Transverse colon (tissue), 4 donors: ENCODE data around the gene SIAE. TPM values are rescaled to one million over a fixed set of nuclear protein-coding genes. Genes with fewer than 3 reads are reported as not detected.

Experiments
- DNase-seq: peaks from one replicate; pipeline ENCODE4 v3.0.0-alpha.2; 2019
- H3K27ac ChIP-seq, 4 donors: fragments of 200-600 bp; sonication (generic); 2 replicates each; pipeline ENCODE4 v1.5.1; 2016 to 2018; ENCODE audit warnings: inconsistent platforms in 4 of 4
- H3K27me3 ChIP-seq: fragments of 200-600 bp; sonication (generic); 2 replicates; pipeline ENCODE4 v1.5.1; 2017; ENCODE audit warnings: inconsistent platforms
- H3K36me3 ChIP-seq, 4 donors: fragments of 200-600 bp; sonication (generic); 2 replicates each; pipeline ENCODE4 v1.5.1; 2017 to 2019; ENCODE audit warnings: inconsistent platforms in 4 of 4
- H3K4me1 ChIP-seq, 4 donors: fragments of 200-600 bp; sonication (generic); 2 replicates each; pipeline ENCODE4 v1.5.1; 2017 to 2020; ENCODE audit warnings: inconsistent platforms in 4 of 4
- H3K4me3 ChIP-seq, 4 donors: fragments of 200-600 bp; sonication (generic); 1 replicate in 1 of 4; 2 replicates in 3 of 4; pipeline versions ENCODE4 v1.5.1 to v1.6.1; 2017 to 2019; ENCODE audit warnings: inconsistent platforms in 4 of 4
- H3K9me3 ChIP-seq, 2 donors: fragments of 200-600 bp; sonication (generic); 2 replicates each; pipeline ENCODE4 v1.5.1; 2017 to 2019; ENCODE audit warnings: inconsistent platforms in 2 of 2
- CTCF ChIP-seq, 5 experiments: fragments of 200-600 bp in 3 of 5; fragments of 450-650 bp in 2 of 5; sonication (generic) in 3 of 5; IDR thresholded peaks; 1 replicate in 2 of 5; 2 replicates in 3 of 5; pipeline ENCODE4 v1.5.1; 2016 to 2017; ENCODE audit warnings: antibody characterized with exemption in 5 of 5, inconsistent platforms in 3 of 5, mild to moderate bottlenecking in 2 of 5, moderate library complexity in 1 of 5
- EP300 ChIP-seq: sonication (generic); formaldehyde crosslinking; IDR thresholded peaks from one replicate; pipeline ENCODE4 v1.6.1; 2017; ENCODE audit warnings: antibody characterized with exemption, low read depth
- POLR2A ChIP-seq: fragments of 450-650 bp; IDR thresholded peaks from one replicate; pipeline ENCODE4 v1.6.1; 2016; ENCODE audit warnings: antibody characterized with exemption, mild to moderate bottlenecking, moderate library complexity
- POLR2AphosphoS5 ChIP-seq, 3 donors: sonication (generic); formaldehyde crosslinking; IDR thresholded peaks; one replicate each; pipeline ENCODE4 v1.6.1; 2016; ENCODE audit warnings: antibody characterized with exemption in 3 of 3
- WGBS, 2 donors: methylation state at CpG; one replicate each; pipeline ENCODE4 v1.1.5; 2018; ENCODE audit warnings: low coverage in 1 of 2; 5-methylcytosine and 5-hydroxymethylcytosine counted together
- in situ Hi-C, 4 donors: fragments of 200-750 bp; cut with MboI; loops; one replicate each; pipeline versions ENCODE4 v1.15.0 to v1.15.1; 2017; ENCODE audit warnings: low sequenced_read_pairs in 3 of 4, low pct_ligation_motif_present in 1 of 4, low pct_unique_long_range_greater_than_20kb in 1 of 4
- intact Hi-C: fragments of 100-400 bp; cut with DNase I; formaldehyde crosslinking; loops from one replicate; pipeline ENCODE4 v1.15.1; 2023; ENCODE audit warnings: low total_unique reads
- total RNA-seq, 4 donors: library from RNA; depleted of rRNA; stranded (reverse); fragments of >200 nt; gene quantifications; one replicate each; pipeline ENCODE4 v1.1.0, GENCODE V29; 2016

SIAE gene
- total RNA-seq, 4 donors from 2014 or later, result 38.4 to 183 (median 81.2) TPM

GRCh38 chr11:124682443-124682842 is 8.9 kb upstream of the SIAE start:
- Histone ChIP-seq H3K27me3 (no peaks in the 10 kb centered on the region), H3K4me3 (no peak overlapping the region), H3K27ac (no peak overlapping the region), H3K9me3 (peaks cover 5 to 11% of the 10 kb centered on the region in 2 donors), H3K36me3 (no peaks in the 10 kb centered on the region), H3K4me1 (no peaks in the 10 kb centered on the region)
- intact Hi-C loops, result no loop called here
- in situ Hi-C loops, result no loop called here
- no peak for DNase-seq
- WGBS, 2 donors, result 100% methylated on average over 1 of the region's 1 CpG
- TF ChIP-seq POLR2AphosphoS5 (IDR thresholded peaks at IDR 0.05) (no peak), POLR2A (no peak), EP300 (no peak), CTCF (IDR thresholded peaks at IDR 0.05) (no peak)

GRCh38 chr11:124681421-124681820 is 7.9 kb upstream of the SIAE start:
- DNase-seq, result no peak
- in situ Hi-C loops, result no loop called here
- TF ChIP-seq POLR2A (no peak), CTCF (IDR thresholded peaks at IDR 0.05) (no peak), EP300 (no peak), POLR2AphosphoS5 (IDR thresholded peaks at IDR 0.05) (no peak)
- WGBS, 2 donors, result 92 to 96% methylated on average over 2 of the region's 2 CpGs
- intact Hi-C loops, result no loop called here
- Histone ChIP-seq H3K27me3 (no peaks in the 10 kb centered on the region), H3K27ac (no peak overlapping the region), H3K4me1 (peaks cover 0 to 8% (median 0%) of the 10 kb centered on the region in 4 donors), H3K4me3 (no peak overlapping the region), H3K36me3 (no peaks in the 10 kb centered on the region), H3K9me3 (peaks cover 5 to 11% of the 10 kb centered on the region in 2 donors)

GRCh38 chr11:124678416-124678815 is 4.9 kb upstream of the SIAE start:
- WGBS, 2 donors, result 80 to 100% methylated on average over 2 to 5 of the region's 5 CpGs
- TF ChIP-seq POLR2AphosphoS5 (IDR thresholded peaks at IDR 0.05) (no peak), POLR2A (no peak), EP300 (no peak), CTCF (IDR thresholded peaks at IDR 0.05) (no peak)
- H3K4me3 ChIP-seq, result no peak overlapping the region
- peaks cover under 1 to 5% of the 10 kb centered on the region in 2 donors for H3K9me3 ChIP-seq
- intact Hi-C loops, result no loop called here
- H3K4me1 ChIP-seq, result peaks cover 6 to 31% (median 9%) of the 10 kb centered on the region in 4 donors
- in situ Hi-C loops, result no loop called here
- DNase-seq, result no peak
- no peaks in the 10 kb centered on the region for H3K36me3 ChIP-seq
- no peak overlapping the region for H3K27ac ChIP-seq
- H3K27me3 ChIP-seq, result no peaks in the 10 kb centered on the region

GRCh38 chr11:124676386-124676785 is 2.8 kb upstream of the SIAE start:
- in situ Hi-C loops (no loop called here), intact Hi-C loops (no loop called here)
- DNase-seq, result peak; percentile 52
- WGBS, 2 donors, result 11 to 38% methylated on average over 2 of the region's 2 CpGs
- Histone ChIP-seq H3K27ac (peak overlapping the region; percentile 59 to 72 (median 61)), H3K27me3 (no peaks in the 10 kb centered on the region), H3K4me3 (no peak overlapping the region), H3K36me3 (no peaks in the 10 kb centered on the region), H3K9me3 (no peaks in the 10 kb centered on the region), H3K4me1 (peaks cover 8 to 44% (median 14%) of the 10 kb centered on the region in 4 donors)
- TF ChIP-seq EP300 (no peak), POLR2A (no peak), POLR2AphosphoS5 (IDR thresholded peaks at IDR 0.05) (peak in 1 of 3 donors; percentile 37)

GRCh38 chr11:124674571-124674970 is 1.0 kb upstream of the SIAE start:
- Histone ChIP-seq H3K36me3 (no peaks in the 10 kb centered on the region), H3K4me3 (peak overlapping the region in 3 of 4 donors; percentile 73 to 95 (median 83)), H3K9me3 (no peaks in the 10 kb centered on the region), H3K27ac (peak overlapping the region in 3 of 4 donors; percentile 90 to 95 (median 93)), H3K4me1 (peaks cover 10 to 48% (median 16%) of the 10 kb centered on the region in 4 donors), H3K27me3 (no peaks in the 10 kb centered on the region)
- no peak for DNase-seq
- in situ Hi-C loops, result loop anchor here (5.0 to 25.0 kb wide), 4 partner anchors 88 to 163 kb away; partner anchors contain the start of genes ESAM (in 3 of the 4) and VSIG2 (in 1 of the 4)
- 97 to 100% methylated on average over 5 of the region's 5 CpGs for WGBS, 2 donors
- TF ChIP-seq EP300, result no peak
- no peak for TF ChIP-seq POLR2A
- no peak for TF ChIP-seq POLR2AphosphoS5 (IDR thresholded peaks at IDR 0.05)
- no peak for TF ChIP-seq CTCF (IDR thresholded peaks at IDR 0.05)
- intact Hi-C loops, result no loop called here
